GM21723 (cell line): ENCODE data around the gene PCARE.

Source experiments
- ATAC-seq: cut with Tn5 transposase; IDR thresholded peaks from one replicate; pipeline ENCODE4 v1.9.1; 2021; ENCODE audit warnings: mild to moderate bottlenecking, moderate library complexity; ENCODE audit not compliant: unreplicated experiment

The PCARE gene

DNA sequence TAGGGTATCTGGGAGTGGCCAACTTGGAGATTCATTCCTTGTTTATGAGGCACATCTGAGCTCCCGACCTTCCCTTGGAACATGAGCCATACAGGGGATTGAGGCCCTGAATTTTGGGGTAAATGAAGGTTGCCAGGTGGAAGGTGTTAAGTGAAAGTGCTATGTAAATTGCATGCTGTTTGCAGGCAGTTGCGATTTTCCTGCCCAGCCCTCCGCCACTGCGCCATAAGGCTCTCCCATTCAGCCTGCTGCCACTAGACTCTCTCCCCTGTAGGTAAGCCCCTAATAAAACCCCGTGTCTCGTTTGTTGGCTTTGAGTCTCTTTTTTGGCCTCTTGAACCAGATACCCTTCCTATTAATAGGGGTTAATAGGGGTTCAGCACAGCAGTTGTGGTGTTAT, 33.8 kb downstream of the PCARE start:
- ATAC-seq: peak; percentile 20

DNA sequence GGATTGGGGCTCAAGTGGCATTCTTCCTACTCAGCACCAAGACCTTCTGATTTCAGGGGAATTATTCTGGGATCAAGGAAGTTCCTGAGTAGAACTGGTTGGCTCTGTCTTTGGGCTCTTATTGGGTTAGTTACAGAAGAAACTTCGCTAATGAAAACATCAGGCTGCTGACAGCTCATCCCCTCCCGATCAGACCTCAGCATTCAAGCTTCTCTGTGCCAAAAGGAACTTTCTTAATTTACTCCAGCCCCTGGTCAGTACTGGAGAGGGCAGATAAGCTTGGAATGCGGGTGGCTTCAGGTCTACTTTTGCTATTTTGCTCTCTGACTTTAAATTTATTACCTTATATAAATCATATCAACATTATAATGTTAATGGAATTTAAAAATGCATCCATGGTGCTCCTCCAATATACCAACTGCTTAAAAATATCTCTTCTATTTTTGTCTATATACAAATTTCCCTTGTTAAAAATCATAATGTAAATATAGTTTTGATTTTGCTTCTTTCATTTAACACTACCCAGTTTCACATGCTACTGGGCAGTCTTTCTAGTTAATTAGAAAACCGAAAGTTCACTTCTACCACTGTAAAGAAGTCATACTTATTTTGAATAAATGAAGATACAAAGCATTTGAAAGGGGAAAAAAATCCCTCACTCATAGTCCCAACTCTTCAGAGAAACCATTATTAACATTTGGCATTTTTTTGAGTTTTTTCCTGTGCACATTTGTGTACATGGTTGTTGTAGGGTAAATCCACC, 34.4 kb downstream of the PCARE start:
- peak; percentile 76 for ATAC-seq

- no peak for ATAC-seq
Measured at GRCh38 chr2:29035016-29035745, 39.1 kb downstream of the PCARE start.

GRCh38 chr2:29033656-29034055, 40.7 kb downstream of the PCARE start:
- ATAC-seq: no peak

DNA sequence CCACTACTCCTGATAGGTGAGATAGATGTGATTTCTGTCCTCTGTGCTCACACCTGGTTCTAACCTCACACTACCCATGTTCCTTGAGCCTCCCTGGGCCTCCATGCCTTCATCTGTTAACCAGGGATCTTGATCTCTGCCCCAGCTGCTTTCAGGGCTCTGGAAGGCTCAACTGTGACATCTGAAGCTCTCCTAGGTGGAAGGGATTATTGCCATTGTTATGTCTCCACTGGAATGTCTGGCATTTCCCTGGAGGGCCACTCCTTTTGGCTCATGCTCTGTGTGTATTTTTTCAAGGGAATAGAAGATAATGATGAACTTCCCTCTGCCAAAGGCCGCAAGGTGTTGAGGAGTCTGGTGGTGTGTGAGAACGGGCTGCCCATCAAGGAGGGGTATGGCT, 41.2 kb downstream of the PCARE start:
- no peak for ATAC-seq

- ATAC-seq: no peak
Measured at GRCh38 chr2:29032189-29032588, 42.1 kb downstream of the PCARE start.

GRCh38 chr2:29031046-29031445, 43.3 kb downstream of the PCARE start:
- no peak for ATAC-seq

DNA sequence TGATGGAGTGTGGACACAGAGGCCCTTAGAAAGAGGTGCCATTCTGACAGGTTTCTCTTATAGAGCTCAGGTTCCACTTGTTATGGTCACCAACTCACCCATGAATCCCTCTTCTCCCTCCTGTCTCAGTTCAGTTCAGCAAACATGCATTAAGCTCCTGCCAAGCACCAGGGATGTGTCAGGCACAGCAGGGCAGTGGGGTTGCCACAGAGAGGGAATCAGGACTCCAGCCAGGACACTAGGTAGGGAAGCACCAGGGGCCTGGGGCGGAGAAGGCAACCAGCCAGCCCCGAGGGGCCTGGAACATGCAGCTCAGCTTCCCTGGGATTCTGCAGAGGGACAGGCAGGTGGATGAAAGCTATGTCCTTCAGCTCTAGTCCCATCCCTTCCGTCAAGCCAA, 48.6 kb downstream of the PCARE start:
- no peak for ATAC-seq

DNA sequence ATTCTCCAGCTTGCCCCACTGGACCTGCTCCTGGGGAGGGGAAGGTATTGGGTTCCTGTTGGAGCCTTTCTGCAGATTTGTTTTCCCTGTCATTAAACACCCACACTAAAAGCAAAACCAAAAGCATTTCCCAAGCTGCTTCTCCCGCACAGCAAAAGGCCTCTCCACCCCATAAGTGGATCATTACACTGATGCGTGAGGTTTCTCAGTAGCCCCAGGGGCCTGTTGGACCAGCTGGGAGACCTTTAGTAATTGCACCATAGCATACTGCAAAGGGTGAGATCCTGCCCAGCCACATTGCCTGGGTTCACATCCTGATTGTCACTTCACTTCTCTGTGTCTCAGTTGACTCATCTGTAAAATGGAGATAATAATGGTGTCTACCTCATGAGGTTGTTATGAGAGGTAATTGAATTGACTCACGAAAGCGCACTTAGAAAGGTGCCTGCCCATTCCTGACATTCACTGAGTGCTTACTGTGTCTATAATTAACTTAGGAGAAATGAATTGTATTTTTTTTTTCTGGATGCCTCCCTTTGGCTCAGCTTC, 49.4 kb downstream of the PCARE start:
- no peak for ATAC-seq

GRCh38 chr2:29023188-29023587, 51.1 kb downstream of the PCARE start:
- ATAC-seq: no peak

DNA sequence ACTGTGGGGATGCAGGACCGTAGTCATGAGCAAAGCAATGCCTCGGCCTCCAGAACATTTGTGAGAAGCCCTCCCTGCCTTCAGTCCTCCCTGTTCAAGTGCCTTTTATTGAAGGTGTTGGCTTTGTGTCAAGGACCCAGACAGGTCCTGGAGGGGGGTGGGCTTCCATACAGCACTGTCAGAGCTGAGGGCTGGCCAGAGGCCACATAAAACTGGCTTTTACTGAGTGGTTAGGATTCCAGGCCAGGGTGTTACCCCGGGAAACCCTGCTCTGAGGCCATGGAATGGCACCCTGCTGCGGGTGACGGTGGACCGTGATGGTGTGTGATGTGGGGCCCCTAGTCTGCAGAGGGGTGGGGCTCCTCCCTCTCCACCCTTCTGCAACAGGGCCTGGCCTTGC, 51.6 kb downstream of the PCARE start:
- ATAC-seq: no peak

- no peak for ATAC-seq
Measured at GRCh38 chr2:29021886-29022285, 52.4 kb downstream of the PCARE start.

- ATAC-seq: no peak
Measured at GRCh38 chr2:29017716-29018435, 56.4 kb downstream of the PCARE start.

- no peak for ATAC-seq
Measured at GRCh38 chr2:29016504-29016903, 57.8 kb downstream of the PCARE start.

DNA sequence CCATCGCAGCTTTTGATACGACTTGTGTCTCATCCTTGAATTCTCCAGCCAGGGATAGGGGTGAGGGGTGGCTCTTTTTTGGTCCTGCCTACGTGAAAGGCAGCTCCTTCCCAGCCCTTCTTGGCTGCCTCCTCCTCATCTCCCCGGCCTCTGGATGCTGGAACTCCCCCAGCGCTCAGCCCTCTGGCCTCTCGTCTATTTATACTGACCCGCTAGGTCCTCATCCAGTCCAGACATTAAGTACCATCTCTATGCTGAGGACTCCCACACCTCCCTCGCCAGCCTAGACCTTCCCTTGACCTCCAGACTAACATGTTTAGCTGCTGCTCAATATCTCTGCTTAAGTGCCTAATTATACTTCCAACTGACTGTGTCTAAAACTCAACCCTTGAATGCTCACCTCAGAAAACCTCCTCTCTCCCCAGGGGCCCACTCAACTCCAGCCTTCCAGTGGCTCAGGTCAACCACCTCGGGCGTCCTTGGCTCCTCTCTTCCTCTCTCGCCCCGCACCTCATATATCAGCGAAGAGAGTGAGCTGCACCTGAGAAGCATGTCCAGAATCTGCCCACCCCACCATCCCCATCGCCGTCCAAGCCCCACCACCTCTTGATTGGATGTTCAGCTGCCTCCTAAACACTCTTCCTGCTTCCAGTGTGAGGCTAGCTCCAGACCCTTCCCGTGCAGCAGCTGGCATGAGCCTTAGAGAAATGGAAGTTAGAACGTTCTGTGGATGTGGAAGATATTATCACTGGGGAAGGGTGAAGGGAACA, 58.4 kb downstream of the PCARE start:
- no peak for ATAC-seq

DNA sequence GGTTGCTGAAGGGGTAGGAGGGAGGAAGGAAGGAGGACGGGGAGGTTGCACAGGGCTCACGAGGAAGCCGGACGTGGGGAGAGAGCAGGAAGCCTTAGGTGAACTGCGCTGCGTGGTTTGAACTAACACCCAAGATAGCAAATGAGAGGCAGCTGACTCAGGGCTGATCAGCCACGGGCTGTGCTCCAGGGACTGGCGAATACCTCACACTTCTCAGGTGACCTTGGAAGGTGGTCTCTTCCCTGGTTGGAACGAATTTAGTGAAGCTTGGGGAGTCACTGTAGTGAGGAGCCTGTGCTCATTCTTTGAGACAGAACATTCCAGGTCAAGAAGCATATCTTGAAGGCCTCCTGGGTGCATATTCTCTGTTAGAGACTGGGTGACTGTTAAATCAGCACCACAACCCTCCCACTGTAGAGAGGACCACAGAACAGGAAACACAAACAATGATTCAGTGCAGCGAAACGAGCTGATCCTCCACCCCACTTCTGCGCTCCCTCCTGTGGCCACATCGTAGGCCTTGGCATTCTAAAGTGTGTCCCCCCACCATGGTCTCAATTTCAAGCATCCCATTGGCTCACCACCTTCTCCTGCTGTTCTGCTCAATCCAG, 59.4 kb downstream of the PCARE start:
- no peak for ATAC-seq

- no peak for ATAC-seq
Measured at GRCh38 chr2:29014331-29014730, 60.0 kb downstream of the PCARE start.

DNA sequence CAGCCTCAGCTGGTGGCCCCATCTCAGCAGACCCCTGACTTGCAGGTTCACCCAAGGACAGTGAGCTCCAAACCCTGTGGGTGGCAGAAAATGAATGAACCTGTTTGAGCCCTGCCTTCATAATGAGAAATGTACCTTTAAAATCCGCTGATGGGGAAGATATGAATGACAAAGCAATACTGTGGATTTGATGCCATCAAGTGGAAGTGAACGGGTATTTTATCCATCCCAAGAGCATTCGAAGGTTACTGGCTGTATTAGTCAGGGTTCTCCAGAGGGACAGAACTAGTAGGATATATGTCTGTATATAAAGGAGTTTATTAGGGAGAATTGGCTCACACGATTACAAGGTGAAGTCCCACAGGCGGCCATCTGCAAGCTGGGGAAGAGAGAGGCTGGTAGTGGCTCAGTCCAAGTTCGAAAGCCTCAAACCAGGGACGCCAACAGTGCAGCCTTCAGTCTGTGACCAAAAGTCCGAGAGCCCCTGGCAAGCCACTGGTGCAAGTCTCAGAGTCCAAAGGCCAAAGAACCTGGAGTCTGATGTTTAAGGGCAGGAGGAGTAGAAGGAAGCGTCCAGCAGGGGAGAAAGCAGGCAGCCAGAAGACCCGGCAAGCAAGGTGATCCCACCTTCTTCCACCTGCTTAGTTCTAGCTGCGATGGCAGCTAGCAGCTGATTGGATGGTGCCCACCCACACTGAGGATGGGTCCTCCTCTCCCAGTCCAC, 61.1 kb downstream of the PCARE start:
- ATAC-seq: no peak

DNA sequence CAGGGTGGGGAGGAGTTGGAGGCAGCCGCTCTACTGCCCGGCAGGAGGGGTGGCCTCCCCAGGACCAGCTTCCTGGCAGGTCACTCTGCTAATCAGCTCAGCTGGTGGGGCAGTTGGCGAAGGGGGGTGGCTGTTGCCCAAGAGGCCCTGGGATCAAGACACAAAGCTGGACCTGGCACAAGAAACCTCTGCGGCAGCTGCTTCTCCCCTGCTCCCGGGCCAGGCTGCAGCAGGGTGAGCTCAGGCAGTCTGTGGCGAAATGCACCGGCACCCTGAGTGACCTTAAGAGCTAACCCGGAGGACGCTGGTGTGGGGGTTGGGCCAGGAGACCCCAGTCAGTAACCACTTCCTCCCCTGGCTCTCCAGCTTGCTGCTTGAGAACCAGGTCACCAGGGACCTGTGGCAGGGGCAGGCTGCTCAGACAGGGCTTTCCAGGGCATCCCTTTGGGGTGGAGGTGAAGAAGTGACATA, 62.1 kb downstream of the PCARE start:
- no peak for ATAC-seq
